ENCODE data around the gene GPC5. TPM values are rescaled to one million over a fixed set of nuclear protein-coding genes. Genes with fewer than 3 reads are reported as not detected.

GPC5 gene
- total RNA-seq, 1 experiment from 2014 or later, result 0.15 TPM

DNA sequence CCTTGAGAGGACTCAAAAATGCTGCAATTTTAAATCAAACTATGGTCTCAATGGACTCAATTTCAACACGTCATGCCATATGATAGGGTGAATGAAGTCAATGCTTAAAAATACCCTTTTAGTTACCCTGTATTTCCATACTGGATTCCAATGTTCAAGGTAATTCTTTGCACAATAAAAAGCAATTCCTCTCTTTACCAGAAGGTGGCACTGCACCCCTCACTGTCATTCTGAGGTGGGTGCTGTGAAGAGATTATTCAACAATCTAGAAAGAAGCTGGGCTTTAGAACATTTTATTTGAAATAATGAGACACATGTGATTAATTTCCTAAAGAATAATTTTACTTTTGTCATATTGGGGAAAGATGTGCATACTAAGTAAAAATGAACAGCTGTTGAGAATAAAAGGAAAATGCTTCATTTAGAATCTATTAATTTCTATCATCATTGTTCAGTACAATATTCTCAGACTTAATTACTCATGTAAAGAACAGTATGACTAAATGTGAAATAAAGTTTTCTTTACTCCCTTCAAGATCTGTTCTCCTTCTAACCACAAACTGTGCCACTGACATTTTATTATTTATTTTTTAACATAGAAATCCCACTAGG, 789.1 kb downstream of the GPC5 start:
- H3K9me3 Mint-ChIP-seq, result peaks cover 4 to 12% of the 10 kb centered on the region in 2 experiments; a peak in 4 of 5 replicates
- Histone ChIP-seq H4K8ac (replicated peaks; ENCODE audit: insufficient read length, low read depth, low read length) (no peak overlapping the region), H3K23ac (ENCODE audit: insufficient read length, low read depth, low read length) (no peak overlapping the region), H2BK5ac (ENCODE audit: insufficient read length, low read length) (no peak overlapping the region), H4K91ac (ENCODE audit: insufficient read length, low read depth, low read length) (no peak overlapping the region), H3K56ac (ENCODE audit: insufficient read length, low read depth, low read length) (no peak overlapping the region), H3T11ph (ENCODE audit: low read length) (no peak overlapping the region), H3K4ac (ENCODE audit: low read depth, low read length) (no peak overlapping the region), H4K20me1 (ENCODE audit: control insufficient read depth, insufficient read depth, insufficient read length) (no peaks in the 10 kb centered on the region), H3K79me2 (ENCODE audit: insufficient read depth, low read length) (no peaks in the 10 kb centered on the region), H3K4me2 (ENCODE audit: insufficient read depth, insufficient read length, low read length) (no peak overlapping the region), H2BK12ac (ENCODE audit: insufficient read length, low read depth, low read length) (no peak overlapping the region), H4K5ac (ENCODE audit: insufficient read length, low read depth, low read length) (no peak overlapping the region), H3K9me3 (ENCODE audit: control insufficient read depth, low read depth, low read length) (no peaks in the 10 kb centered on the region), H3K27me3 (ENCODE audit: insufficient read depth, low read length) (no peaks in the 10 kb centered on the region), H3K18ac (ENCODE audit: insufficient read length, low read depth, low read length) (no peak overlapping the region), H2BK15ac (ENCODE audit: low read depth, low read length) (no peak overlapping the region), H2BK20ac (ENCODE audit: low read depth, low read length, poor library complexity, severe bottlenecking) (no peak overlapping the region), H3K27ac (ENCODE audit: insufficient read length, low read depth, low read length) (no peak overlapping the region), H3K4me1 (ENCODE audit: insufficient read depth, low read length) (no peaks in the 10 kb centered on the region), H2AK5ac (ENCODE audit: insufficient read length, low read length) (no peak overlapping the region), H3K79me1 (ENCODE audit: insufficient read depth, low read depth, low read length, poor library complexity, severe bottlenecking) (no peaks in the 10 kb centered on the region), H2AFZ (ENCODE audit: low read length) (no peak overlapping the region), H3K9ac (ENCODE audit: extremely low read depth, insufficient read length, low read length) (no peak overlapping the region), H2BK120ac (ENCODE audit: low read depth, low read length, poor library complexity, severe bottlenecking) (no peak overlapping the region), H3K23me2 (ENCODE audit: insufficient read length, low read depth, low read length, poor library complexity, severe bottlenecking) (no peaks in the 10 kb centered on the region), H3K14ac (ENCODE audit: insufficient read depth, low read length) (no peak overlapping the region)
- no peak for DNase-seq
- H3K4me1 Mint-ChIP-seq, result no peaks in the 10 kb centered on the region
- no peaks in the 10 kb centered on the region; the same call in 1 of the 2 replicates for H3K27me3 Mint-ChIP-seq (ENCODE audit: low read depth)
- TF ChIP-seq, protein P1, sequence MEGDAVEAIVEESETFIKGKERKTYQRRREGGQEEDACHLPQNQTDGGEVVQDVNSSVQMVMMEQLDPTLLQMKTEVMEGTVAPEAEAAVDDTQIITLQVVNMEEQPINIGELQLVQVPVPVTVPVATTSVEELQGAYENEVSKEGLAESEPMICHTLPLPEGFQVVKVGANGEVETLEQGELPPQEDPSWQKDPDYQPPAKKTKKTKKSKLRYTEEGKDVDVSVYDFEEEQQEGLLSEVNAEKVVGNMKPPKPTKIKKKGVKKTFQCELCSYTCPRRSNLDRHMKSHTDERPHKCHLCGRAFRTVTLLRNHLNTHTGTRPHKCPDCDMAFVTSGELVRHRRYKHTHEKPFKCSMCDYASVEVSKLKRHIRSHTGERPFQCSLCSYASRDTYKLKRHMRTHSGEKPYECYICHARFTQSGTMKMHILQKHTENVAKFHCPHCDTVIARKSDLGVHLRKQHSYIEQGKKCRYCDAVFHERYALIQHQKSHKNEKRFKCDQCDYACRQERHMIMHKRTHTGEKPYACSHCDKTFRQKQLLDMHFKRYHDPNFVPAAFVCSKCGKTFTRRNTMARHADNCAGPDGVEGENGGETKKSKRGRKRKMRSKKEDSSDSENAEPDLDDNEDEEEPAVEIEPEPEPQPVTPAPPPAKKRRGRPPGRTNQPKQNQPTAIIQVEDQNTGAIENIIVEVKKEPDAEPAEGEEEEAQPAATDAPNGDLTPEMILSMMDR (conservative IDR thresholded peaks at IDR 0.05), result peak; percentile 90
- H3K4me3 Mint-ChIP-seq, result no peak overlapping the region
- H3K27ac Mint-ChIP-seq, result no peak overlapping the region
- whole genome bisulfite sequencing (ENCODE audit: extremely low coverage, insufficient read length, low lambda C conversion rate), result no CpG with 5 or more reads among the region's 1 CpG
- H3K36me3 Mint-ChIP-seq (ENCODE audit: insufficient read depth in 1 of 3, low read depth in 3 of 3), result peaks cover 0 to 9% (median 0%) of the 10 kb centered on the region in 3 experiments; a peak in 1 of 7 replicates

Measured in H9 (cell line).